ENCODE data around the gene IQCC. TPM values are rescaled to one million over a fixed set of nuclear protein-coding genes. Genes with fewer than 3 reads are reported as not detected.

IQCC gene
- polyA plus RNA-seq, 1 experiment, result 1.3 TPM

- TF ChIP-seq CTCF (IDR thresholded peaks at IDR 0.05; ENCODE audit: low read depth, low read length), result no peak
- CTCF ChIA-PET, result no interaction called here
- no peak within 1 kb of the TSS for H3K27ac ChIP-seq (ENCODE audit: low read depth, low read length)
- no peaks in the 10 kb centered on the region for H3K27me3 ChIP-seq (ENCODE audit: control insufficient read depth, insufficient read depth, low read length)
- H3K4me3 ChIP-seq (ENCODE audit: low read depth, low read length), result no peak within 1 kb of the TSS
- POLR2A ChIA-PET, result no interaction called here
- H3K9me3 ChIP-seq (ENCODE audit: control insufficient read depth, insufficient read depth, low read length), result no peaks in the 10 kb centered on the region; the same call in 1 of the 2 replicates
- DNase-seq (ENCODE audit: low read depth, low spot score), result no peak
Observed at GRCh38 chr1:32250893-32251716, 45.6 kb downstream of the IQCC start, which contains the start of gene LCK. Gene LCK (plus strand): TSS chr1:32251265. CDS start chr1:32274330, 23,065 bp downstream.

- H3K4me3 ChIP-seq (ENCODE audit: low read depth, low read length), result no peak overlapping the region
- H3K27ac ChIP-seq (ENCODE audit: low read depth, low read length), result no peak overlapping the region
- no peaks in the 10 kb centered on the region for H3K27me3 ChIP-seq (ENCODE audit: control insufficient read depth, insufficient read depth, low read length)
- H3K9me3 ChIP-seq (ENCODE audit: control insufficient read depth, insufficient read depth, low read length), result no peaks in the 10 kb centered on the region
- no peak for DNase-seq (ENCODE audit: low read depth, low spot score)
- ChIA-PET POLR2A (no interaction called here), CTCF (interaction anchor here (0.6 to 1.4 kb wide), 2 partner anchors 9 to 32 kb away, joined by 4 to 9 read pairs; no protein-coding TSS in a partner anchor)
- TF ChIP-seq CTCF (IDR thresholded peaks at IDR 0.05; ENCODE audit: low read depth, low read length), result no peak
Observed at GRCh38 chr1:32255072-32256071, 49.9 kb downstream of the IQCC start.

GRCh38 chr1:32256473-32257226 is 51.2 kb downstream of the IQCC start:
- ChIA-PET POLR2A (no interaction called here), CTCF (interaction anchor here (1.4 to 2.6 kb wide), 2 partner anchors 8 to 10 kb away, joined by 9 to 14 read pairs; no protein-coding TSS in a partner anchor)
- no peaks in the 10 kb centered on the region for H3K27me3 ChIP-seq (ENCODE audit: control insufficient read depth, insufficient read depth, low read length)
- TF ChIP-seq CTCF (IDR thresholded peaks at IDR 0.05; ENCODE audit: low read depth, low read length), result no peak
- DNase-seq (ENCODE audit: low read depth, low spot score), result no peak
- no peaks in the 10 kb centered on the region for H3K9me3 ChIP-seq (ENCODE audit: control insufficient read depth, insufficient read depth, low read length)
- H3K4me3 ChIP-seq (ENCODE audit: low read depth, low read length), result no peak overlapping the region
- no peak overlapping the region for H3K27ac ChIP-seq (ENCODE audit: low read depth, low read length)

- CTCF ChIA-PET, result interaction anchor here (2.6 kb wide), 1 partner anchor 9 kb away, joined by 14 read pairs; no protein-coding TSS in a partner anchor
Observed at GRCh38 chr1:32257227-32257508, 51.7 kb downstream of the IQCC start.

More at GRCh38 chr1:32257227-32257508, 51.7 kb downstream of the IQCC start:
- DNase-seq (ENCODE audit: low read depth, low spot score), result no peak
- Histone ChIP-seq H3K4me3 (ENCODE audit: low read depth, low read length) (no peak overlapping the region), H3K9me3 (ENCODE audit: control insufficient read depth, insufficient read depth, low read length) (no peaks in the 10 kb centered on the region), H3K27me3 (ENCODE audit: control insufficient read depth, insufficient read depth, low read length) (no peaks in the 10 kb centered on the region), H3K27ac (ENCODE audit: low read depth, low read length) (no peak overlapping the region)
- TF ChIP-seq CTCF (IDR thresholded peaks at IDR 0.05; ENCODE audit: low read depth, low read length), result no peak
- POLR2A ChIA-PET, result no interaction called here

Other genes starting within 250 kb of the IQCC start
- 76.2 and 76.6 TPM in 2 replicates for gene KHDRBS1, start 191.8 kb upstream of the IQCC start, polyA plus RNA-seq (2011; rRNA removed)
- gene TMEM39B, start 132.7 kb upstream of the IQCC start, polyA plus RNA-seq (2011; rRNA removed), result 16.2 and 21.0 TPM in 2 replicates
- gene KPNA6, start 97.6 kb upstream of the IQCC start, polyA plus RNA-seq (2011; rRNA removed), result 45.9 and 54.4 TPM in 2 replicates
- gene TXLNA, start 26.0 kb upstream of the IQCC start, polyA plus RNA-seq (2011; rRNA removed), result 49.3 and 52.8 TPM in 2 replicates
- gene CCDC28B, start 5.1 kb upstream of the IQCC start, polyA plus RNA-seq (2011; rRNA removed), result 17.6 and 20.8 TPM in 2 replicates
- gene DCDC2B, start 3.4 kb downstream of the IQCC start, polyA plus RNA-seq (2011; rRNA removed), result not detected in 2 replicates
- 17.3 and 18.6 TPM in 2 replicates for gene TMEM234, start 16.7 kb downstream of the IQCC start, polyA plus RNA-seq (2011; rRNA removed)
- 357 and 399 TPM in 2 replicates for gene EIF3I, start 16.7 kb downstream of the IQCC start, polyA plus RNA-seq (2011; rRNA removed)
- gene FAM167B, start 41.6 kb downstream of the IQCC start, polyA plus RNA-seq (2011; rRNA removed), result 0.40 and 0.43 TPM in 2 replicates
- not detected in 2 replicates for gene LCK, start 45.6 kb downstream of the IQCC start, polyA plus RNA-seq (2011; rRNA removed)
- 157 and 172 TPM in 2 replicates for gene HDAC1, start 86.4 kb downstream of the IQCC start, polyA plus RNA-seq (2011; rRNA removed)
- gene MARCKSL1, start 130.6 kb downstream of the IQCC start, polyA plus RNA-seq (2011; rRNA removed), result 196 and 200 TPM in 2 replicates
- 1.4 and 1.6 TPM in 2 replicates for gene FAM229A, start 156.8 kb downstream of the IQCC start, polyA plus RNA-seq (2011; rRNA removed)
- 0.33 and 0.45 TPM in 2 replicates for gene TSSK3, start 156.9 kb downstream of the IQCC start, polyA plus RNA-seq (2011; rRNA removed)
- 45.3 and 53.1 TPM in 2 replicates for gene BSDC1, start 188.8 kb downstream of the IQCC start, polyA plus RNA-seq (2011; rRNA removed)